Keratinocyte (primary cell): ENCODE results near the gene DECR2. TPM values are rescaled to one million over a fixed set of nuclear protein-coding genes. Genes with fewer than 3 reads are reported as not detected.
A peak's percentile ranks its signal among the peaks of the same experiment; 100 is the strongest.
"Not testable (repeated sequence)": the region's sequence is repeated elsewhere in the genome, so short reads cannot be mapped to it uniquely, and the experiment has no call there.

ENCODE experiments used
- DNase-seq: peaks from one replicate; pipeline ENCODE4 v3.0.0-alpha.2; 2011; ENCODE audit warnings: low read depth, missing footprints, low spot score
- FAIRE-seq: peaks from 2 replicates; lab custom pipeline; 2011; peaks lifted over from hg19 to GRCh38; lab: Jason Lieb, UNC
- H2AFZ ChIP-seq: 2 replicates; pipeline ENCODE4 v1.6.0; 2012; ENCODE audit warnings: low read length, control low read depth, inconsistent platforms; ENCODE audit not compliant: control insufficient read depth
- H3K27ac ChIP-seq: 2 replicates; pipeline ENCODE4 v1.5.1; 2011; ENCODE audit warnings: low read length; ENCODE audit not compliant: control insufficient read depth, insufficient read depth
- H3K27me3 ChIP-seq: 3 replicates; pipeline ENCODE4 v1.6.0; 2011; ENCODE audit warnings: low read length; ENCODE audit not compliant: control insufficient read depth, insufficient read depth; ENCODE audit errors: extremely low read depth
- H3K36me3 ChIP-seq, 2 experiments: 2 replicates in 1 of 2; 3 replicates in 1 of 2; pipeline ENCODE4 v1.5.1; 2011; ENCODE audit warnings: low read length in 2 of 2, mild to moderate bottlenecking in 1 of 2; ENCODE audit not compliant: control insufficient read depth in 2 of 2, insufficient read depth in 2 of 2; ENCODE audit errors: extremely low read depth in 1 of 2
- H3K4me1 ChIP-seq: 3 replicates; pipeline ENCODE4 v1.5.1; 2011; ENCODE audit warnings: low read length; ENCODE audit not compliant: control insufficient read depth, insufficient read depth; ENCODE audit errors: extremely low read depth
- H3K4me2 ChIP-seq: 3 replicates; pipeline ENCODE4 v1.6.0; 2011; ENCODE audit warnings: low read depth, low read length; ENCODE audit not compliant: control insufficient read depth, insufficient read depth; ENCODE audit errors: extremely low read depth
- H3K4me3 ChIP-seq, 3 experiments: fragments of 200-600 bp in 1 of 3; sonication (generic) in 1 of 3; 2 replicates in 2 of 3; 3 replicates in 1 of 3; pipeline ENCODE4 v1.5.1; 2011 to 2016; ENCODE audit warnings: low read length in 3 of 3, mild to moderate bottlenecking in 3 of 3, control low read depth in 2 of 3, inconsistent platforms in 1 of 3, low read depth in 1 of 3, mixed read lengths in 1 of 3, mixed run types in 1 of 3, moderate library complexity in 1 of 3; ENCODE audit not compliant: control insufficient read depth in 2 of 3, insufficient read depth in 2 of 3; ENCODE audit errors: extremely low read depth in 1 of 3
- H3K79me2 ChIP-seq: 2 replicates; pipeline ENCODE4 v1.6.0; 2012; ENCODE audit warnings: low read length; ENCODE audit not compliant: control insufficient read depth, insufficient read depth
- H3K9ac ChIP-seq: 3 replicates; pipeline ENCODE4 v1.6.0; 2011; ENCODE audit warnings: low read length; ENCODE audit not compliant: control insufficient read depth, insufficient read depth; ENCODE audit errors: extremely low read depth
- H3K9me1 ChIP-seq: 3 replicates; pipeline ENCODE4 v1.6.0; 2011; ENCODE audit warnings: low read length; ENCODE audit not compliant: control insufficient read depth, insufficient read depth; ENCODE audit errors: extremely low read depth
- H3K9me3 ChIP-seq: 2 replicates; pipeline ENCODE4 v1.5.1; 2012; ENCODE audit warnings: low read depth, low read length; ENCODE audit not compliant: control insufficient read depth
- H4K20me1 ChIP-seq: 3 replicates; pipeline ENCODE4 v1.6.0; 2011; ENCODE audit warnings: low read length; ENCODE audit not compliant: control insufficient read depth, insufficient read depth; ENCODE audit errors: extremely low read depth
- EZH2 ChIP-seq: IDR thresholded peaks from one replicate; pipeline ENCODE4 v1.6.1; 2012; ENCODE audit warnings: inconsistent platforms, mild to moderate bottlenecking, low read length, moderate library complexity
- dilution Hi-C: fragments of 300-500 bp; cut with MboI; formaldehyde crosslinking; loops from one replicate; pipeline ENCODE4 v1.7.0; 2020; ENCODE audit warnings: low sequenced_read_pairs; ENCODE audit not compliant: extremely low pct_ligation_motif_present
- polyA plus RNA-seq, 5 experiments: library from polyadenylated mRNA; depleted of rRNA in 3 of 5; stranded (reverse) in 3 of 5; stranded (forward) in 1 of 5; unstranded in 1 of 5; fragments of >200 nt; gene quantifications; 1 replicate in 1 of 5; 2 replicates in 3 of 5; 3 replicates in 1 of 5; pipeline versions ENCODE4 v1.2.1 to v1.2.3, GENCODE V29; 2011 to 2012; ENCODE audit warnings: missing spikeins in 2 of 5, low read depth in 1 of 5, low replicate concordance in 1 of 5
- TF ChIP-seq, protein P1 (sequence below), 3 experiments: IDR thresholded peaks in 1 of 3; conservative IDR thresholded peaks in 1 of 3; optimal IDR thresholded peaks in 1 of 3; 2 replicates in 2 of 3; 3 replicates in 1 of 3; pipeline versions ENCODE3 to v1.5.1; 2011; ENCODE audit warnings: low read length in 3 of 3, mild to moderate bottlenecking in 3 of 3, moderate library complexity in 2 of 3, control low read depth in 1 of 3, inconsistent platforms in 1 of 3; ENCODE audit not compliant: insufficient read depth in 2 of 3; ENCODE audit errors: extremely low read depth in 1 of 3

Gene DECR2
- polyA plus RNA-seq, 1 donor (not counting 4 experiments of a cell fraction or from before 2014, with no cell fraction given) = 14.2 TPM

GRCh38 chr16:422179-422578, 20.5 kb downstream of the DECR2 start:
- H3K4me2 ChIP-seq, H4K20me1 ChIP-seq: not testable (repeated sequence)
- peaks cover 10% of the 10 kb centered on the region for H3K79me2 ChIP-seq

DNA sequence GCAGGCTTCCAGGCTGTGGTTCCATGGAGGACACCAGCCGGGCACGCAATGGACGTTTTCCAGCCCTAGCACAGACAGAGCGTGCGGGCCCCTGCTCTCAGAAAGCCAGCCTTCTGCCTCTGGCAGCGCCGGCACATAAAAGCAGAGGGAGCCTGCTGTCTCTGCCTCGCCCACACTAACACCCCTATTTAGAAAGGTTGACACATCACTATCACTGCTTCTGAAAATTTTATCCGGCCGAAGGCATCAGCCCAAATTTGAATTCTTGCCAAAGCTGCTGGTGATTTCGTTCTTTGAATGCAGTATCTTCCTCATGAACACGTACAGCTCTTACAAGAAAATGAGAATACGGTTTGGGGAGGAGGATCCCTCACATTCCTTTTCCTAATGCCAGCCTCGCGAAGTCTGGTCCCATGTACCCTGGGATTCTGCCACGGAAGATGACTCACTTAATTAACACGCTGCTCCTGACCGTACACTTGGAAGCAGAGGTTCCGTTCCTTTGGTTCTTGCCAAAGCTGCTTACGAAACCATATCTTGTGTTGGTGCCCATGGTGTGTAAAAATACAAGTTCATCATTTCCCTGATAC, 22.4 kb downstream of the DECR2 start:
- Histone ChIP-seq H3K4me2 (peak overlapping the region; percentile 82), H3K4me3 (peak overlapping the region; percentile 11 to 58 (median 21)), H3K9me3 (no peaks in the 10 kb centered on the region), H3K79me2 (peaks cover 25% of the 10 kb centered on the region), H2AFZ (peak overlapping the region; percentile 76), H3K9ac (peak overlapping the region; percentile 63), H4K20me1 (peaks cover 6% of the 10 kb centered on the region), H3K27me3 (no peaks in the 10 kb centered on the region), H3K9me1 (peaks cover 5% of the 10 kb centered on the region), H3K36me3 (peaks cover 0 to 3% of the 10 kb centered on the region in 2 experiments), H3K4me1 (peaks cover 32% of the 10 kb centered on the region), H3K27ac (peak overlapping the region; percentile 71)
- DNase-seq = peak; percentile 86
- FAIRE-seq = peak; percentile 93
- TF ChIP-seq, protein P1, sequence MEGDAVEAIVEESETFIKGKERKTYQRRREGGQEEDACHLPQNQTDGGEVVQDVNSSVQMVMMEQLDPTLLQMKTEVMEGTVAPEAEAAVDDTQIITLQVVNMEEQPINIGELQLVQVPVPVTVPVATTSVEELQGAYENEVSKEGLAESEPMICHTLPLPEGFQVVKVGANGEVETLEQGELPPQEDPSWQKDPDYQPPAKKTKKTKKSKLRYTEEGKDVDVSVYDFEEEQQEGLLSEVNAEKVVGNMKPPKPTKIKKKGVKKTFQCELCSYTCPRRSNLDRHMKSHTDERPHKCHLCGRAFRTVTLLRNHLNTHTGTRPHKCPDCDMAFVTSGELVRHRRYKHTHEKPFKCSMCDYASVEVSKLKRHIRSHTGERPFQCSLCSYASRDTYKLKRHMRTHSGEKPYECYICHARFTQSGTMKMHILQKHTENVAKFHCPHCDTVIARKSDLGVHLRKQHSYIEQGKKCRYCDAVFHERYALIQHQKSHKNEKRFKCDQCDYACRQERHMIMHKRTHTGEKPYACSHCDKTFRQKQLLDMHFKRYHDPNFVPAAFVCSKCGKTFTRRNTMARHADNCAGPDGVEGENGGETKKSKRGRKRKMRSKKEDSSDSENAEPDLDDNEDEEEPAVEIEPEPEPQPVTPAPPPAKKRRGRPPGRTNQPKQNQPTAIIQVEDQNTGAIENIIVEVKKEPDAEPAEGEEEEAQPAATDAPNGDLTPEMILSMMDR (optimal IDR thresholded peaks at IDR 0.05 in 1 of 3, IDR thresholded peaks at IDR 0.05 in 1 of 3, conservative IDR thresholded peaks at IDR 0.05 in 1 of 3; ENCODE audit: extremely low read depth in 1 of 3, insufficient read depth in 2 of 3, low read length in 3 of 3) = no peak
- no peak for TF ChIP-seq EZH2
- dilution Hi-C loops = no loop called here

More at GRCh38 chr16:422179-422578, 20.5 kb downstream of the DECR2 start:
- FAIRE-seq, H3K9ac ChIP-seq, H3K27me3 ChIP-seq, H3K4me3 ChIP-seq, H3K36me3 ChIP-seq, H3K9me3 ChIP-seq, DNase-seq, H3K9me1 ChIP-seq, H3K27ac ChIP-seq, dilution Hi-C loops, H2AFZ ChIP-seq: not testable (repeated sequence)
- peaks cover 27% of the 10 kb centered on the region for H3K4me1 ChIP-seq
